Activated effector memory CD4-positive, alpha-beta T cell treated with anti-CD3 and anti-CD28 coated beads, Interleukin-2, amount 50 U/mL, for 16 hours (primary cell): ENCODE results near the gene PHLDB1.
"Not testable (repeated sequence)": the region's sequence is repeated elsewhere in the genome, so short reads cannot be mapped to it uniquely, and the experiment has no call there.

ENCODE experiments used
- DNase-seq: peaks from one replicate; pipeline ENCODE4 v3.0.0-alpha.2; 2020

Gene PHLDB1

GRCh38 chr11:118606157-118606843 is 1.1 kb upstream of the PHLDB1 start:
- DNase-seq: no peak

GRCh38 chr11:118606844-118607228 is 579 bp upstream of the PHLDB1 start:
- no peak for DNase-seq

- peak; percentile 93 for DNase-seq
Measured at GRCh38 chr11:118608360-118609227, 1.2 kb downstream of the PHLDB1 start.

GRCh38 chr11:118609380-118610224 is 2.2 kb downstream of the PHLDB1 start:
- peak; percentile 73 for DNase-seq

GRCh38 chr11:118610225-118610772 is 2.9 kb downstream of the PHLDB1 start:
- peak; percentile 64 for DNase-seq

GRCh38 chr11:118610773-118611432 is 3.5 kb downstream of the PHLDB1 start:
- DNase-seq: peak; percentile 95

GRCh38 chr11:118611433-118611795 is 4.0 kb downstream of the PHLDB1 start:
- not testable (repeated sequence) for DNase-seq

GRCh38 chr11:118612378-118612777 is 5.0 kb downstream of the PHLDB1 start:
- peak; percentile 50 for DNase-seq

GRCh38 chr11:118614511-118614910 is 7.1 kb downstream of the PHLDB1 start:
- DNase-seq: peak; percentile 47

GRCh38 chr11:118615282-118615975 is 8.0 kb downstream of the PHLDB1 start:
- DNase-seq: peak; percentile 31

- DNase-seq: peak; percentile 56
Measured at GRCh38 chr11:118615976-118616371, 8.6 kb downstream of the PHLDB1 start.

- peak; percentile 46 for DNase-seq
Measured at GRCh38 chr11:118618115-118618990, 10.9 kb downstream of the PHLDB1 start.

- DNase-seq: peak; percentile 34
Measured at GRCh38 chr11:118618991-118619375, 11.6 kb downstream of the PHLDB1 start.

GRCh38 chr11:118619444-118620197 is 12.2 kb downstream of the PHLDB1 start:
- no peak for DNase-seq

- no peak for DNase-seq
Measured at GRCh38 chr11:118620529-118621070, 13.2 kb downstream of the PHLDB1 start.

- DNase-seq: peak; percentile 68
Measured at GRCh38 chr11:118621071-118621783, 13.8 kb downstream of the PHLDB1 start.

GRCh38 chr11:118621784-118622375 is 14.5 kb downstream of the PHLDB1 start:
- DNase-seq: no peak
